GM20431 (cell line): Measurements from ENCODE around the gene CIDEA.

ENCODE experiments used
- in situ Hi-C: fragments of 300-500 bp; cut with MseI, MboI; formaldehyde crosslinking; loops from one replicate; pipeline ENCODE4 v1.15.0; 2020; ENCODE audit warnings: low sequenced_read_pairs; ENCODE audit not compliant: unreplicated experiment

CIDEA gene

GRCh38 chr18:12236934-12237832, 17.0 kb upstream of the CIDEA start:
- in situ Hi-C loops: loop anchor here (25.0 kb wide), 2 partner anchors 125 to 1625 kb away; no protein-coding TSS in a partner anchor

GRCh38 chr18:12238826-12239225, 15.3 kb upstream of the CIDEA start:
- in situ Hi-C loops: loop anchor here (25.0 kb wide), 2 partner anchors 127 to 1627 kb away; no protein-coding TSS in a partner anchor

GRCh38 chr18:12239431-12239830, 14.7 kb upstream of the CIDEA start:
- in situ Hi-C loops: loop anchor here (25.0 kb wide), 2 partner anchors 127 to 1627 kb away; no protein-coding TSS in a partner anchor

- in situ Hi-C loops: loop anchor here (25.0 kb wide), 2 partner anchors 130 to 1630 kb away; no protein-coding TSS in a partner anchor
Observed at GRCh38 chr18:12242658-12243260, 11.4 kb upstream of the CIDEA start.

- in situ Hi-C loops: loop anchor here (25.0 kb wide), 2 partner anchors 131 to 1631 kb away; no protein-coding TSS in a partner anchor
Observed at GRCh38 chr18:12243272-12243671, 10.9 kb upstream of the CIDEA start.

- in situ Hi-C loops: loop anchor here (25.0 kb wide), 2 partner anchors 133 to 1633 kb away; no protein-coding TSS in a partner anchor
Observed at GRCh38 chr18:12245793-12246135, 8.4 kb upstream of the CIDEA start.

- in situ Hi-C loops: loop anchor here (25.0 kb wide), 2 partner anchors 135 to 1635 kb away; no protein-coding TSS in a partner anchor
Observed at GRCh38 chr18:12246849-12247808, 7.0 kb upstream of the CIDEA start.

GRCh38 chr18:12247946-12248345, 6.2 kb upstream of the CIDEA start:
- in situ Hi-C loops: loop anchor here (25.0 kb wide), 2 partner anchors 136 to 1636 kb away; no protein-coding TSS in a partner anchor

- in situ Hi-C loops: loop anchor here (25.0 kb wide), 2 partner anchors 137 to 1637 kb away; no protein-coding TSS in a partner anchor
Observed at GRCh38 chr18:12248926-12249720, 5.0 kb upstream of the CIDEA start.

GRCh38 chr18:12251311-12251710, 2.9 kb upstream of the CIDEA start:
- in situ Hi-C loops: no loop called here

GRCh38 chr18:12252061-12252460, 2.1 kb upstream of the CIDEA start:
- in situ Hi-C loops: no loop called here

- in situ Hi-C loops: no loop called here
Observed at GRCh38 chr18:12253027-12253426, 1.1 kb upstream of the CIDEA start.

- in situ Hi-C loops: no loop called here
Observed at GRCh38 chr18:12253663-12254135, 462 bp upstream of the CIDEA start.

GRCh38 chr18:12254820-12255511, 805 bp downstream of the CIDEA start:
- in situ Hi-C loops: no loop called here

- in situ Hi-C loops: no loop called here
Observed at GRCh38 chr18:12255626-12256026, 1.5 kb downstream of the CIDEA start.

- in situ Hi-C loops: no loop called here
Observed at GRCh38 chr18:12256951-12257350, 2.8 kb downstream of the CIDEA start.

GRCh38 chr18:12257996-12258718, 4.0 kb downstream of the CIDEA start:
- in situ Hi-C loops: no loop called here
